T-helper 2 cell treated with Interferon-gamma antibody and Interleukin-4, amounts not matched to agents 5 μg/mL and 100 μg/mL, for 36 hours (primary cell): ENCODE results near the gene PRSS57.

Source experiments
- DNase-seq: peaks from one replicate; pipeline ENCODE4 v3.0.0; 2021; ENCODE audit warnings: low spot score
- H3K27ac Mint-ChIP-seq: one replicate; pipeline ENCODE4 v1.8.0; 2021; ENCODE audit warnings: mild to moderate bottlenecking, mixed read lengths
- H3K27me3 Mint-ChIP-seq: one replicate; pipeline ENCODE4 v1.8.0; 2021; ENCODE audit warnings: low read depth, mixed read lengths
- H3K36me3 Mint-ChIP-seq: one replicate; pipeline ENCODE4 v1.8.0; 2021; ENCODE audit warnings: low read depth, mixed read lengths
- H3K4me1 Mint-ChIP-seq: one replicate; pipeline ENCODE4 v1.8.0; 2021; ENCODE audit warnings: low read depth, mixed read lengths
- H3K4me3 Mint-ChIP-seq: one replicate; pipeline ENCODE4 v1.8.0; 2022; ENCODE audit warnings: mild to moderate bottlenecking, moderate library complexity, mixed read lengths
- H3K9me3 Mint-ChIP-seq: one replicate; pipeline ENCODE4 v1.8.0; 2021; ENCODE audit warnings: mixed read lengths

Gene PRSS57

GRCh38 chr19:651114-651818 lies 44.0 kb downstream of the PRSS57 start:
- H3K27me3 Mint-ChIP-seq: no peaks in the 10 kb centered on the region
- H3K4me3 Mint-ChIP-seq: no peak overlapping the region
- DNase-seq: no peak
- peaks cover 2% of the 10 kb centered on the region for H3K4me1 Mint-ChIP-seq
- no peak overlapping the region for H3K27ac Mint-ChIP-seq
- H3K36me3 Mint-ChIP-seq: peaks cover 29% of the 10 kb centered on the region
- no peaks in the 10 kb centered on the region for H3K9me3 Mint-ChIP-seq

- H3K9me3 Mint-ChIP-seq: no peaks in the 10 kb centered on the region
- no peaks in the 10 kb centered on the region for H3K27me3 Mint-ChIP-seq
- no peak for DNase-seq
- no peak overlapping the region for H3K4me3 Mint-ChIP-seq
- no peaks in the 10 kb centered on the region for H3K4me1 Mint-ChIP-seq
- H3K27ac Mint-ChIP-seq: no peak overlapping the region
- peaks cover 22% of the 10 kb centered on the region for H3K36me3 Mint-ChIP-seq
These were observed 45.1 kb downstream of the PRSS57 start for GRCh38 chr19:650121-650520.

- H3K4me1 Mint-ChIP-seq: no peaks in the 10 kb centered on the region
- H3K36me3 Mint-ChIP-seq: peaks cover 20% of the 10 kb centered on the region
- H3K27ac Mint-ChIP-seq: no peak overlapping the region
- no peaks in the 10 kb centered on the region for H3K9me3 Mint-ChIP-seq
- H3K4me3 Mint-ChIP-seq: no peak overlapping the region
- H3K27me3 Mint-ChIP-seq: no peaks in the 10 kb centered on the region
- no peak for DNase-seq
These were observed 46.1 kb downstream of the PRSS57 start for GRCh38 chr19:648904-649801.

DNA sequence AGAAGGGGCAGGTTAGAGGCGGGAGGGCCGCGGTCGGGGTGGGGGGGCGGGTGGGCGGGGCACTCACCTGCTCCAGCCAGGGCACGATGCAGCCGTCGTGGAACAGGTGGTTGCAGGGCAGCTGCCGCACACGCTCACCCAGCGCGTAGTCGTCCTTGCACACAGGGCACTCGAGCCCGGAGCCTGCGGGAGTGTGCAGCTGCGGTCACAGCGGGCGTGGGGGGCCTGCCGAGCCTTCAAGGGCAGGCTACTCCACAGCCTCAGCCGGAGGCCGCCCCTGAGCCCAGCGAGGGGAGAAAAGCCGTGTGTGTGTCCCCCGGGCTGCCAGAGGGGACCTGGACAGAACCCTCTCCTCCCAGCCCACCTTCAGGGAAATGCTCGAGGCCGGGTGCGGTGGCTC lies 46.9 kb downstream of the PRSS57 start:
- no peaks in the 10 kb centered on the region for H3K9me3 Mint-ChIP-seq
- H3K4me1 Mint-ChIP-seq: no peaks in the 10 kb centered on the region
- no peak overlapping the region for H3K4me3 Mint-ChIP-seq
- H3K27me3 Mint-ChIP-seq: no peaks in the 10 kb centered on the region
- H3K27ac Mint-ChIP-seq: no peak overlapping the region
- peaks cover 18% of the 10 kb centered on the region for H3K36me3 Mint-ChIP-seq
- DNase-seq: no peak

GRCh38 chr19:647566-648284 lies 47.5 kb downstream of the PRSS57 start:
- Mint-ChIP-seq H3K27ac (no peak overlapping the region), H3K4me1 (no peaks in the 10 kb centered on the region), H3K27me3 (no peaks in the 10 kb centered on the region), H3K9me3 (no peaks in the 10 kb centered on the region), H3K36me3 (peaks cover 15% of the 10 kb centered on the region), H3K4me3 (no peak overlapping the region)
- no peak for DNase-seq

DNA sequence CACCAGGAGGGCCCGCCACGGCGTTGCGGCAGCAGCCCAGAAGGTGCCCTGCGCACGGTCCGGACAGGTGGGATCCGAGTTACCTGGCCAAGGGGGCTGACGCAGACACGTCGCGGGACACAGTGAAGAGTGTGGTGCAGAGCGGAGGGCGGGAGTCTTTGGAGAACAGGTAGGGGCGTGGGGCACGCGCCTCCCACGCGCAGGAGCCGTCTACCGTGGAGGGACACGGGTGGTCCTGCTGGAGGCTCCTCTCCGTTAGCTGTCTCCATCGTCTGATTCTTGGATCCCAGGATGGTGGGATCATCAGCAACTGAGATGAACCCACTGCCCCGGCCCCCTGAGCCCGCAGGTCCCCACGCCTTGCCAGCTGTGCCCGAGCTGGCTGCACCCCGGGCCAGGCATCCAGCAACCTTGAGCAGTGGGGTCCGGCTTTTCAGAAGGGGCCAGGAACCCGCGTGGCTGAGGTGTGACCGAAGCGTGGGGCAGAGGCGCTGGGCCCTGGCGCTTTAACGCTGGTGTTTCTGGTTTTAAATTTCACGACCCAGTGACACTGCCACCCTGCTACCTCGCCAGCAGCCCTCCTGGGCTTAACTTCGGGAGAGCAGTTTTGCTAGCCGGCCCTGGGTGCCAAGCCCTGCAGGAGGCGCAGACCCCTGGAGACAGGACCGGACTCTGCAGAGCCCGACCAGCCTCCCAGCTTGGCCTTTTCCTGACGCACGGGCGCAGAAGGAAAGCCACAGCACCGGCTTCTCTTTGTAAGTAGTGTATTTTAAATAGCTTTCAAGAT lies 48.3 kb downstream of the PRSS57 start:
- no peaks in the 10 kb centered on the region for H3K9me3 Mint-ChIP-seq
- DNase-seq: no peak
- peaks cover 15% of the 10 kb centered on the region for H3K36me3 Mint-ChIP-seq
- no peak overlapping the region for H3K4me3 Mint-ChIP-seq
- no peaks in the 10 kb centered on the region for H3K4me1 Mint-ChIP-seq
- no peak overlapping the region for H3K27ac Mint-ChIP-seq
- H3K27me3 Mint-ChIP-seq: no peaks in the 10 kb centered on the region

DNA sequence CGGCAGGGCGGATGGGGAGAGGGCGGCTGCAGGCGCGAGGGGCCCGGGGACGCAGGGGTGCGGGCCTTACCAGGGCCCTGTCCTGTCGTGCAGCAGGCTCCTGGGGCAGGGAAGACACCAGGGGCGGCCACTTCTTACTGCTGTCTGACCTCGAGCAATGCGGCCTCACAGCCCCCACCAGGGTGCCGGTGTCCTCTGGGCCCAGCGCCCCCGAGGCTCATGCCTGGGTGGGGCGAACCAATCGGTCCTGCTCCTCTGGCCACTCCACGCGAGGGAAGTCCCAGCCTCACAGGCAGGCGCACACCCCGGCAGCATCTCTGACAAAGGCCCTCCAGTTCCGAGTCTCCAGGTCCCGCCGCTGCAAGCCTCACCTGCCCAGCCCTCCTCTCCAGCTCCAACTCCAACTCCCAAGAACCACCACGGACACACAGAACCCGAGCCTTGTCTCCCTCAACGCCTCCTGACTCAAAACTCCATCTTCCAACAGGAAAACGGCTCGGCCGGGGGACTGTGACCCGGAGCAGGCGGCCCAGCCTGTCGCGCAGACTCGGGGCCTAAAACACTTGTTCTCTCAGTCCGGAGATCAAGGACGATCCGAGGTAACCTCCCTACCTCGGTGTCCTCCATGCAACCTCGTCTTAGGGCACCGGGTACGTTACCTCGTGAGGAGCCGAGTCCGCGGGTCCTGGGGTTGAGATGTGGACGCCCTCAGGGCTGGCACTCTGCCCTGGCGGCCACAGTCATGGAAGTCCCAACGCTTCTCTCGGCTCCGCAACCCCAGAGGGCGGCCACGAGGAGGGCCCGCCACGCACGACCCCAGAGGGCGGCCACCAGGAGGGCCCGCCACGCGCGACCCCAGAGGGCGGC lies 49.1 kb downstream of the PRSS57 start:
- Mint-ChIP-seq H3K36me3 (peaks cover 15% of the 10 kb centered on the region), H3K4me3 (no peak overlapping the region), H3K4me1 (no peaks in the 10 kb centered on the region), H3K9me3 (no peaks in the 10 kb centered on the region), H3K27ac (no peak overlapping the region), H3K27me3 (no peaks in the 10 kb centered on the region)
- no peak for DNase-seq

GRCh38 chr19:644789-645188 lies 50.5 kb downstream of the PRSS57 start:
- Mint-ChIP-seq H3K9me3 (no peaks in the 10 kb centered on the region), H3K27ac (no peak overlapping the region), H3K4me1 (no peaks in the 10 kb centered on the region)

GRCh38 chr19:644363-644762 lies 50.9 kb downstream of the PRSS57 start:
- H3K27ac Mint-ChIP-seq: no peak overlapping the region
- H3K27me3 Mint-ChIP-seq: no peaks in the 10 kb centered on the region
- H3K9me3 Mint-ChIP-seq: no peaks in the 10 kb centered on the region
- H3K4me1 Mint-ChIP-seq: peaks cover under 1% of the 10 kb centered on the region
- no peak for DNase-seq
- H3K4me3 Mint-ChIP-seq: no peak overlapping the region
- H3K36me3 Mint-ChIP-seq: peaks cover 11% of the 10 kb centered on the region

More at GRCh38 chr19:644789-645188, 50.5 kb downstream of the PRSS57 start:
- H3K4me3 Mint-ChIP-seq: no peak overlapping the region
- H3K27me3 Mint-ChIP-seq: no peaks in the 10 kb centered on the region
- H3K36me3 Mint-ChIP-seq: peaks cover 11% of the 10 kb centered on the region
- no peak for DNase-seq

GRCh38 chr19:643736-644135 lies 51.5 kb downstream of the PRSS57 start:
- Mint-ChIP-seq H3K27ac (no peak overlapping the region), H3K4me1 (peaks cover 4% of the 10 kb centered on the region), H3K4me3 (no peak overlapping the region), H3K36me3 (peaks cover 11% of the 10 kb centered on the region), H3K27me3 (no peaks in the 10 kb centered on the region), H3K9me3 (no peaks in the 10 kb centered on the region)
- DNase-seq: no peak

- Mint-ChIP-seq H3K4me1 (peaks cover 4% of the 10 kb centered on the region), H3K36me3 (peaks cover 9% of the 10 kb centered on the region), H3K9me3 (no peaks in the 10 kb centered on the region), H3K27me3 (no peaks in the 10 kb centered on the region), H3K4me3 (no peak overlapping the region), H3K27ac (no peak overlapping the region)
- no peak for DNase-seq
These were observed 52.2 kb downstream of the PRSS57 start for GRCh38 chr19:642767-643727.

GRCh38 chr19:641702-642101 lies 53.5 kb downstream of the PRSS57 start:
- no peak for DNase-seq
- peaks cover 7% of the 10 kb centered on the region for H3K36me3 Mint-ChIP-seq
- no peak overlapping the region for H3K4me3 Mint-ChIP-seq
- peaks cover 7% of the 10 kb centered on the region for H3K27me3 Mint-ChIP-seq
- no peak overlapping the region for H3K27ac Mint-ChIP-seq
- H3K9me3 Mint-ChIP-seq: no peaks in the 10 kb centered on the region
- H3K4me1 Mint-ChIP-seq: peaks cover 4% of the 10 kb centered on the region
